NT2/D1 (cell line): ENCODE data around the gene CNPY1.

ENCODE experiments used
- SUZ12 ChIP-seq: IDR thresholded peaks from 2 replicates; pipeline ENCODE4 v1.6.1; 2011; ENCODE audit not compliant: insufficient read length, insufficient read depth; ENCODE audit errors: extremely low read depth
- YY1 ChIP-seq: IDR thresholded peaks from 2 replicates; pipeline ENCODE4 v1.6.1; 2011; ENCODE audit not compliant: insufficient read length, insufficient read depth
- ZNF274 ChIP-seq: IDR thresholded peaks from 2 replicates; pipeline ENCODE4 v1.6.1; 2011; ENCODE audit warnings: mild to moderate bottlenecking, low read depth, low read length

- TF ChIP-seq YY1 (no peak), ZNF274 (no peak), SUZ12 (no peak)
Measured at GRCh38 chr7:155559519-155560108, 13.3 kb upstream of the CNPY1 start.
